ENCODE measurements around the gene CDIPT. TPM values are rescaled to one million over a fixed set of nuclear protein-coding genes. Genes with fewer than 3 reads are reported as not detected.
"Not testable (repeated sequence)": the region's sequence is repeated elsewhere in the genome, so short reads cannot be mapped to it uniquely, and the experiment has no call there.

The CDIPT gene
- 80.4 TPM for polyA plus RNA-seq (2013, experiment 1 of 2; ENCODE audit: insufficient read length)
- 78.2 TPM for polyA plus RNA-seq (2013, experiment 2 of 2; ENCODE audit: insufficient read length)

GRCh38 chr16:29862884-29863668, at the start of gene CDIPT:
Gene CDIPT (minus strand): TSS chr16:29863226. CDS start chr16:29862857, 369 bp downstream.
- peak; percentile 98 for DNase-seq

DNA sequence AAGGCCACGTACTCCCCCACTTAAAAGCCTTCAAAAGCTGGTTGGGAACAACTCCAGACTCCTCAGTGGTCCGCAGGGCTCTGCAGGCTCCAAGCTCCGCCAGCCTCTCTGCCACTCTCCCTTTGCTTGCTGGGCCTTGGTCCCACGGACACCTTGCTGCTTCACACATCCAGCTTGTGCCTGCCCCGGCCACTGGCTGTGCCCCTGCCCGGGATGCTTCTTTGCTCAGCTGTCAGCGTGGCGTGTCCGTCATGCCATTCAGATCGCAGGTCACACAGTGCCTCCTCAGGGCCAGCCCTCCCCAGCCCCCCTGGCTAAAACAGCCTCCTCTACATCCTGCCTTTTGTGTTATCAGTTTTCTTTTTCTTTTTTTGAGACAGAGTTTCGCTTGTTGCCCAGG, 49.1 kb upstream of the CDIPT start:
- DNase-seq = no peak

DNA sequence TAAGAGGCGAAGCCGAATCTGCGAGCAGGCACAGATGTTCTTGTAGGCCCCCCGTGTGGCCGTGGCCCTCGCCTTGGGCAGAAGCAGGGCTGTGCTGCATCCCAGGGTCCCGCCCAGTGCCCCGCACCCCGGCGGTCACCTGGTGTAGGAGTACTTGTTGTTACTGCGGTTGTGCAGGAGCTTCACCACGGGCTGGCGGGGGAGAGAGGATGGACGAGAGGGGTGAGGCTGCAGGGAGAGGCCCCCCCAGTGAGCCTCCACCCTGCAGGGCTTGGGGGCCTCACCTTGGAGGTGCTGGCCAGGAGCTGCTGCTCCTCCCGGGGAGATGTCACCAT, 48.6 kb upstream of the CDIPT start:
- DNase-seq = no peak

- DNase-seq = no peak
These were observed 48.0 kb upstream of the CDIPT start for GRCh38 chr16:29910819-29911675.

GRCh38 chr16:29909851-29910250, 46.8 kb upstream of the CDIPT start:
- DNase-seq = not testable (repeated sequence)

DNA sequence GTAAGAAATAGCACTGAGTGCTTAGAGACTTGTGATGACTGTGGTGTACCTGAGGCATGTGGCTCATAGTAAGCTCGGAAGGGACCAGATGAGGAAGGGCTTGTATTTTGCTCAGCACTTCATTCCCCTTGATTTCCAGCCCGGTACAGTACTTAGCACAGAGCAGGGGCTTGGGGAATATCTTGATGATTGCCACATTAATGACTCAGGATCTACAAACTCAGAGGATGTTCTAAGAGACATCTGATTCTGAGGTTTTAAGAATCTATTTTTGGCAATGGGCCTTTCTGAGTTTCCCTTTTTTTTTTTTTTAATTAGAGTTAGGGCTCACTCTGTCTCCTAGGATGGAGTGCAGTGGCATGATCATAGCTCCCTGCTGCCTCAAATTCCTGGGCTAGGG, 46.4 kb upstream of the CDIPT start:
- DNase-seq = peak; percentile 25

DNA sequence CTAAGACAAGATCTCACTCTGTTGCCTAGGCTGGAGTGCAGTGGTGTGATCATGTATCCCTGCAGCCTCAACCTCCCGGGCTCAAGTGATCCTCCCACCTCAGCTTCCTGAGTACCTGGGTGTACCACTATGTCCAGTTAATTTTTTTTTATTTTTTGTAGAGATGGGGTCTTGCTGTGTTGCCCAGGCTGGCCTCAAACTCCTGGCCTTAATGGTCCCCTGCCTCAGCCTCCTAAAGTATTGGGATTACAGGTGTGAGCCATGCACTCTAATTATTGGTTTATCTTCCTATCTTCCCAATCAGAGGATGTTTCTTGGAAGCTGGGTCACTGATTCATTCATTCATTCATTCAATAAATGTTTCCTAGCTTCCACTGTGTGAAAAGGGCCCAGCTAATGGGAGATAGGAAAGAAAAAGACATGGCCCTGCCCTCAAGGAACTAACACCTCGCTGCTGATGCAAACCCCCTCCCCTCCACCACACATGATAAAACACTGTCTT, 45.7 kb upstream of the CDIPT start:
- no peak for DNase-seq

DNA sequence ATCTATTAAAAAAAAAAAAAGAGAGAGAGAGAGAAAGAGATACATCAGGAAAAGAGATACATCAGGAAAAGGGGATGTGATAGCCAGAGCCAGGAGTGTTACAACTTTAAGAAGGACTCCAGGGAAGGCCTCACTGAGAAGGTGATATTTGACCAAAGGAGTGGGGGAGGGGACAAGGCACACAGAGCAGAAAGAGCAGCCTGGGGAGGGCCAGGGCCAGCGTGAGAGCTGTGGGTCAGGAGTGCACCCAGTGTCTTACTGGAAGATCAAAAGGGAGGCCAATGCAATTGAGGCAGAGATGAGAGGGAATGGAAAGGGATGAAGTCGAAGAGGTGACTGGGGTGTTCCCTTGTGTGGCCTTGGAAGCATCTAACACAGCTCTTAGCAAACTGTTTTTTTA, 44.9 kb upstream of the CDIPT start:
- DNase-seq = no peak

DNA sequence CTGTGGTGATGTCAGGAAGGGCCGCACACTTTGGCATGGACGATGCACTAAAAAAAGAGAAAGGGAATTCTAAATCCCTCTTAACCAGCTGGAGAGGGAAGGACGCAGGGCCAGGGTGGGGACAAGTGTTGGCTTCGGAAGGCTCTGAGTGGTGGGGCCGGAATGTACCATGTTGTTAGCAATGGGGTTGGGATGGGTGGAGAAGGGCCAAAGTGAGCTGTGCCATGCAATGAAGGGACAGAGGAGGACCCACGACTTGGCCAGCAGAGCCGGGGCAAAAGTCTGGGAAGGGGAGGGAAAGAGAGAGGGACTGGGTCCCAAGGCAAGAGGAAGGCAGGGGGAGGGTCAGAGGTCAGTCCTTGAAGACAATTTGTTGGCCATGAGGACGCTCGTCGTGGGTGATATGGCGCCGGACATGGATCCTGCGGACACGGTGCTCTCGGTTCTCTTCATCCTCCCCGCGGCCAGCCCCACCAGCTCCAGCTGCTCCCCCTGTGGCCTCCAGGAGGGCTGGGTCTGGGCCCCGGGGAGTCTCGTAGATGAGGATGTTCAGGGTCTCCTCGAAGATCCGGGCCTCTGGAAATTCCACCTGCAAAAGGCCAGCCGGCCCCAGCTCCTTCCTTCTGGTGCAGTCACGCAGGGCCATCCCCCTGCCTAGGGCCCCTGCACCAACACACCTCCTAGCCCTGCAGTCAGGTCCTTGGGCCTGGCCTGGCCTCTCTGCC, 43.7 kb upstream of the CDIPT start:
- DNase-seq = no peak

DNA sequence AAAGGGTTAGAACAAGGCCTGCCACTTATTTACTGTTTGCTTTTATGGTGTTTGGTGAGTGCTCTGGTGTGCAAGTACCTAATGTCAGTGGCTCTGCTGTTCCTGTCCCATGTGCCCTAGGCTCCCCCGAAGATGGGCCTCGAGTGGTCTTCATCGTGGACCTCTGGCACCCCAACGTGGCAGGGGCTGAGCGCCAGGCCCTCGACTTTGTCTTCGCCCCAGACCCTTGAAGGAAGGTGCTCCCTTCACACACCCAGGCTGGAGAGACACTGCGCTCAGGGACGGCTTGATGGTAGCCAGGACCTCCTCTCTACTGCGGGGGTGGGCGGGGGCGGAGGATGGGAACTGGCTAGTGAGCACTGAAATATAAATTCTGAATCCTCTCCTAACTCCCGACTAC, 42.6 kb upstream of the CDIPT start:
- no peak for DNase-seq

- no peak for DNase-seq
These were observed 41.9 kb upstream of the CDIPT start for GRCh38 chr16:29904947-29905346.

- DNase-seq = no peak
These were observed 40.6 kb upstream of the CDIPT start for GRCh38 chr16:29903590-29903989.

DNA sequence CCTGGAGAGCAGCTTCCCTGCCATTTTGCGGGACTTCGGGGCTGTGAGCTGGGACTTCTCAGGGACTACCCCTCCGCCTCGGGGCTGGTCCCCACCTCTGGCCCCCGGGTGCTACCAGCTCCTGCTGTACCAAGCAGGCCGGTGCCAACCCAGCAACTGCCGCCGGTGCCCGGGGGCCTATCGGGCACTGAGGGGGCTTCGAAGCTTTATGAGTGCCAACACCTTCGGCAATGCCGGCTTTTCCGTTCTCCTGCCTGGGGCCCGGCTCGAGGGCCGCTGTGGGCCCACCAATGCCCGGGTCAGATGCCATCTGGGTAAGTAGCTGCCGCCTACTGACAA, 38.5 kb upstream of the CDIPT start:
- DNase-seq = no peak

GRCh38 chr16:29900888-29901606, 38.0 kb upstream of the CDIPT start:
- no peak for DNase-seq

DNA sequence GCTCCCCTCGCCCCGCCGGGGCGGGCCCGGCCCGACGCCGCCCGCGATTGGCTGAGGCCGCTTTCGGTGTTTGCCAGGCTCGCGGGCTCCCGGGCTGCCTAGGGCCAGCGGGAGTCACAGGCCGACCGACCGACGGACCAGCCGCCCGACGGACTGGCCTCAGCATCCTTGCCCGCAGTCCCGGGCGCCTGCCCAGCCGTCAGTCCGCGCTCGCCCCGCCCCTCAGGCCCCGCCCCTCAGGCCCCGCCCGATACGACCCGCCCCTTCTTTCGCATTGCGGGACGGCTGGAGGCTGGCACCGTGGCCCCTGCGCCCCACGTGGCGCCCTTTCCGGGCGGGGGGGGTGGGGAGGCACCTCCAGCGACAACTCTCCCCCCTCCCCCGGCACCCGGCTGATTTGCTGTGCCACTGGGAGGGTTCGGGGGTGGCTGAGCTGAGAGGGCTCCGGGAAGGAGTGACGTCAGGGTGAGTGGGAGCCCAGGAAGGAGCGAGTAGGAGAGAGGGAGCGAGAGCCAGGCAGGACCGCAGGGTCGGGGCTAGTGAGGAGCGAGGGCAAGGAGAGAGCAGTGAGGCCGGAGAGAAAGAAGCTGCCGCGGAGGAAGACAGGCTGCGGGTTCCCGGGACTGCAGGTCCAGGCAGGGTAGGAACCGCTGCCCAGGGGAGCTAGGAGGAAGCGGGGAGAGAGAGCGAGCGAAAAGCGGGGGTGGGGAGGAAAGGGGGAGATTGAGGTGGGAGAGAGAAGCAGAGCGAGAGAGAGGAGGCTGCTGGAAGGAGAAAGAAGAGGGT, 37.3 kb upstream of the CDIPT start, which contains the start of gene ASPHD1:
Gene ASPHD1 (plus strand): TSS at position 387 of the 786 bp plus-strand sequence. CDS start 484 bp downstream, outside the sequence.
- DNase-seq = peak; percentile 77

DNA sequence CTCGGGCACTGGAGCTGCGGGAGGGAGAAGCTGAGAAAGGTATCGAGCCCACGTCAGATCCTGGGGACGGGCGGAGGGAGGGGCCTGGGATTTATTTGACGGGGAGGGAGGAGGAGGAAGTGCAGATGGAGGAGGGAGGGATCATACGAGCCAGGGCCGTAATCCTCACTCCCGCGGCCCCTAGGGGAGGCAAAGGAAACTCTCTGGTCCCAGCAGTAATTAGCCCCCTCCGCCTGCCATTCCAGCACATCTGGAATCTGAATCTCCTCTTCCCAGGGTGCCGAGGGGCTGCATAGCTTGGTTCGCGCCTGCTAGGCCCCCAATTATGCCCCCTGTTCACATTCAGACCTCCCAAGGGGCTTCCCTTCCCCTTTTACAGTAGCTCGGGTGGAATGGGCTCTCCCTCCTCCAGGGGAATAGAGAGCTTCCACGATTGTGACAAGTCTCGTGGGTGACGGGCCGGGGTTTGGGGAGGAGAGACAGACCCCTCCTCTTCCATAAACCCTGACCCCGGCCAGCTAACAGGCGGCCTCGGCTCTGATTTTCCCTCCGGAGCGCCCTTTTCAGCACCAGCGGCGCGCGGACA, 36.6 kb upstream of the CDIPT start, which contains the start of gene SEZ6L2:
Gene SEZ6L2 (minus strand): TSS at position 35 of the 586 bp plus-strand sequence. CDS start 531 bp downstream, outside the sequence.
- DNase-seq = peak; percentile 83

DNA sequence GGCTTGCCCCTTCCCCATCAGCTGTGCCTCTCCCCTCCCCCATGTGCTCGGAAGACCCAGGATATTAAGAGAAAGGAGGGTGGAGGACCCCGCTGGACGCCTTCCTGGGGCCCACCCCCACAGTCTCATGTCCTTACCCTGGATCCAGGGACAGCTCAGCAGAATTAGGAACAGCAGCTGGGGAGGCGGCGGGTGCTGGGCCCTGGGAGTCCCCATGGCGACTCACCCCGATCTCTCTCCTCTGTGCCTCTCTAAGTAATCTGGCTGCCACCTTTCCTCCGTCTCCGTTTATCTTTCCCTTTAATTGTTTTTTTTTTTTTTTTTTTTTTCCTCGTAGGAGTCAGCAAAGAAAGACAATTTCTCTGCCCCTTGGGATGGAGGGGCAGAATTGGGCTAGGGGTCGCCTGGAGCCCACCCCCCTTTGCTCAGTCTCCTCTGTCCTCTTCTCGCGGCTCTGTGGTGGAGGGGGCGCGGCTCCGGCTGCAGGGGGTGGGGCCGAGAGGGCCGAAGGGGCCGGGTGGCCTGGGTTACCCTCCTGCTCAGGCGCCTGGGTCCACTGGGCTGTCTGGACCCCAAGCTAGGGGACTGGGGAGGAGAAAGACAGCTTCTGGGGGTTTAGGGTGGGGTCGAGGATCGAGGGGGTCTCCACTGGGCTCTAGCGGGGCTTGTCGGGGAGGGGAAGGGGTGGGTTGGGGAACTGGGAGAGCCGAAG, 35.9 kb upstream of the CDIPT start:
- peak; percentile 20 for DNase-seq

- no peak for DNase-seq
These were observed 35.2 kb upstream of the CDIPT start for GRCh38 chr16:29898135-29898803.

GRCh38 chr16:29897333-29897732, 34.3 kb upstream of the CDIPT start:
- DNase-seq = no peak

Data from fibroblast of skin of scalp (primary cell).